CD4-positive, alpha-beta T cell (primary cell): ENCODE results near the gene LTB4R. TPM values are rescaled to one million over a fixed set of nuclear protein-coding genes. Genes with fewer than 3 reads are reported as not detected.
A peak's percentile ranks its signal among the peaks of the same experiment; 100 is the strongest.

Experiments used
- ATAC-seq: fragments of 200-7000 bp; cut with Tn5 transposase; one replicate; pipeline ENCODE4 v1.10.0; 2022; ENCODE audit warnings: mild to moderate bottlenecking; ENCODE audit not compliant: poor library complexity
- CTCF ChIA-PET: fragments of 350-600 bp; sonication (Branson Sonifier 250); formaldehyde crosslinking; loops from one replicate; lab custom pipeline; 2021; ENCODE audit warnings: antibody characterized with exemption, inconsistent platforms; lab: Charles Lee
- POLR2A ChIA-PET: fragments of 350-600 bp; sonication (Branson Sonifier 250); formaldehyde crosslinking; loops from one replicate; lab custom pipeline; 2021; ENCODE audit warnings: antibody characterized with exemption, inconsistent platforms; lab: Charles Lee
- DNase-seq, 14 experiments: peaks; one replicate each; pipeline ENCODE4 v3.0.0-alpha.2; 2013 to 2020; ENCODE audit warnings: mixed read lengths in 2 of 14
- H3K27ac ChIP-seq, 2 donors: one replicate each; pipeline versions ENCODE4 v1.5.1 to v1.7.0; 2013; ENCODE audit warnings: low read length in 2 of 2, low read depth in 1 of 2, mild to moderate bottlenecking in 1 of 2
- H3K27me3 ChIP-seq, 2 experiments: 1 replicate in 1 of 2; 2 replicates in 1 of 2; pipeline versions ENCODE4 v1.6.1 to v1.7.0; 2013; ENCODE audit warnings: low read length in 2 of 2, control low read depth in 1 of 2, mild to moderate bottlenecking in 1 of 2, moderate library complexity in 1 of 2; ENCODE audit not compliant: insufficient read depth in 2 of 2, control insufficient read depth in 1 of 2
- H3K36me3 ChIP-seq: one replicate; pipeline ENCODE4 v1.6.1; 2013; ENCODE audit warnings: low read length, control low read depth; ENCODE audit not compliant: insufficient read depth
- H3K4me1 ChIP-seq: one replicate; pipeline ENCODE4 v1.6.1; 2013; ENCODE audit warnings: low read length, control low read depth; ENCODE audit not compliant: insufficient read depth
- H3K4me3 ChIP-seq: one replicate; pipeline ENCODE4 v1.5.1; 2013; ENCODE audit warnings: mild to moderate bottlenecking, low read length, moderate library complexity
- H3K9me3 ChIP-seq, 2 experiments: 1 replicate in 1 of 2; 2 replicates in 1 of 2; pipeline versions ENCODE4 v1.6.1 to v1.7.0; 2013; ENCODE audit warnings: low read length in 2 of 2, mild to moderate bottlenecking in 2 of 2, control low read depth in 1 of 2, moderate library complexity in 1 of 2; ENCODE audit not compliant: control insufficient read depth in 1 of 2, insufficient read depth in 1 of 2
- H3K27ac Mint-ChIP-seq: one replicate; pipeline ENCODE4 v1.8.0; 2020; ENCODE audit warnings: mixed read lengths
- H3K27me3 Mint-ChIP-seq: one replicate; pipeline ENCODE4 v1.8.0; 2021; ENCODE audit warnings: mixed read lengths
- H3K36me3 Mint-ChIP-seq: one replicate; pipeline ENCODE4 v1.8.0; 2021; ENCODE audit warnings: low read depth, mixed read lengths
- H3K4me1 Mint-ChIP-seq: one replicate; pipeline ENCODE4 v1.8.0; 2021; ENCODE audit warnings: low read depth, mixed read lengths
- H3K4me3 Mint-ChIP-seq: one replicate; pipeline ENCODE4 v1.8.0; 2020; ENCODE audit warnings: mild to moderate bottlenecking, mixed read lengths
- H3K9me3 Mint-ChIP-seq: one replicate; pipeline ENCODE4 v1.8.0; 2020; ENCODE audit warnings: mixed read lengths
- CTCF ChIP-seq: fragments of 200-600 bp; IDR thresholded peaks from one replicate; pipeline ENCODE4 v1.8.0; 2022; ENCODE audit warnings: antibody characterized with exemption, mild to moderate bottlenecking
- intact Hi-C, 2 experiments: fragments of 100-400 bp; cut with DNase I in 1 of 2; cut with micrococcal nuclease in 1 of 2; formaldehyde crosslinking; loops; one replicate each; pipeline versions ENCODE4 v1.15.1 to v1.9.0; 2023 to 2025; cut with DNase I, micrococcal nuclease
- total RNA-seq, 174 experiments: library from RNA in 2 of 174; stranded (reverse) in 2 of 174; gene quantifications; one replicate each; pipeline ENCODE4 v1.2.3 and lab custom pipeline; 2021 to 2026

The LTB4R gene
- total RNA-seq, 2 experiments from 2014 or later, result 15.6 to 18.3 TPM

DNA sequence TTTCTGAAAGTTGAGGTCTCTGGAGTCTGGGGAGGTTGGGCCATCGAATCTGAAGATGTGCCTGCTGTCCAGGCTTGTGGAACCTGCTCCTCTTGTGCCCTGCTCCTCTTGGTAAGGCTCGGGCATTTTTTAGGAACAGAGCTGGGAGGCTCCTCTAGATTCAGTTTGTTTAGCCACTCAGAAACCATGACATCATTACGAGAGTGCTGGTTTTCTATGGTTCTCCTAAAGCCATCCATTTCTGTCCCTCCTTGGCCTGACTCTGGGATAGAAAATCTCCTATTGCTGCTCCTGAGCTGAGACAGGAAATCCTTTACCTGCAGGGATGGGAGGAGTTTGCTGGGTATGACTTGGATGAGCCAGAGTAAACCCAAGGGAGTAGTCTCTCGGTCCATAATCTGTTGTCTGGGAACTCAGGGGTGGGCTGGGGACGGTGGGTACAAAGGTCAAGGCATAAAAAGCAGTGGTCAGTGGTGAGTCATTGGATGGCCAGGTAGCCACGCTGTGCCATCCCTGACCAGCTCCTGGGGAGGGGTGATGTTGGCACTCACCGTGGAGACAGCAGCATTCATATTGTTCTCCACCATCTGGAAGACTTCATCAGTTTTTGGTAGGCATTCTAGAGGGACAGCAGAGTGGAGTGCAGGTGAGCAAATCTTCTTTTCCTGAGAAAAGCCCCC is 26.0 kb downstream of the LTB4R start:
- peaks cover 13% of the 10 kb centered on the region for H3K36me3 ChIP-seq
- peaks cover 32% of the 10 kb centered on the region for H3K27me3 Mint-ChIP-seq
- H3K4me3 ChIP-seq, result no peak overlapping the region
- ChIA-PET CTCF (interaction anchor here (1.1 to 1.2 kb wide), 2 partner anchors 94 to 99 kb away, joined by 3 read pairs; no protein-coding TSS in a partner anchor), POLR2A (interaction anchor here (11.3 kb wide), 1 partner anchor 95 kb away, joined by 270 read pairs; the partner anchor contains the start of genes CBLN3 and KHNYN)
- peak overlapping the region; percentile 94 for H3K4me3 Mint-ChIP-seq
- H3K27me3 ChIP-seq, result peaks cover 26 to 27% of the 10 kb centered on the region in 2 experiments
- H3K9me3 ChIP-seq, result no peaks in the 10 kb centered on the region
- peaks cover 68% of the 10 kb centered on the region for H3K4me1 ChIP-seq
- ATAC-seq, result no peak
- no peak overlapping the region for H3K27ac Mint-ChIP-seq
- no peak for DNase-seq
- peaks cover 49% of the 10 kb centered on the region for H3K4me1 Mint-ChIP-seq
- no peak for TF ChIP-seq CTCF
- intact Hi-C loops, result loop anchor here in 1 of 2 experiments (10.0 kb wide), 1 partner anchor 338 kb away; no protein-coding TSS in a partner anchor
- peaks cover 45% of the 10 kb centered on the region for H3K36me3 Mint-ChIP-seq
- no peaks in the 10 kb centered on the region for H3K9me3 Mint-ChIP-seq
- H3K27ac ChIP-seq, result no peak overlapping the region

DNA sequence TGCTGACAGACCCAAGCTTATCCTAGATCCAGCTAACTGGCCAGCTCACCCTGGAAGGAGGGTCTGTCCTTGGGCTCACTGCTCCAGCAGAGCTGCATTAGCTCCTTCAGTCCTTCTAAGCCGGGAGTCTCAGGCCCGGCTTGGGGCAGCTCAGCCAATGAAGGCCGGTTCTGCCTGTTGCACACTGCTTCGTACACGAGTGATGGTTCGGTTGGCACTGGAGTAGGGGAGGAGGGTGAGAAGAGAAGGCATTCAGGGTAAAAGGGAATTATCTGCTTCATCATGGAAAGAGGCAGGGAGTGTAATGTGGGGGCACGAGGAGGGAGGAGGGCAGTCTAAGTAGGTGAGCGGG is 26.5 kb downstream of the LTB4R start:
- Histone ChIP-seq H3K4me1 (peaks cover 63% of the 10 kb centered on the region), H3K27me3 (peaks cover 20 to 25% of the 10 kb centered on the region in 2 experiments), H3K9me3 (no peaks in the 10 kb centered on the region), H3K27ac (no peak overlapping the region), H3K36me3 (peaks cover 13% of the 10 kb centered on the region), H3K4me3 (no peak overlapping the region)
- Mint-ChIP-seq H3K4me3 (peak overlapping the region; percentile 94), H3K9me3 (no peaks in the 10 kb centered on the region), H3K36me3 (peaks cover 45% of the 10 kb centered on the region), H3K27ac (peak overlapping the region; percentile 27), H3K4me1 (peaks cover 46% of the 10 kb centered on the region), H3K27me3 (peaks cover 33% of the 10 kb centered on the region)
- CTCF ChIA-PET, result interaction anchor here (1.1 kb wide), 1 partner anchor 94 kb away, joined by 3 read pairs; no protein-coding TSS in a partner anchor
- intact Hi-C loops, result loop anchor here in 1 of 2 experiments (10.0 kb wide), 1 partner anchor 337 kb away; no protein-coding TSS in a partner anchor
- no peak for TF ChIP-seq CTCF
- POLR2A ChIA-PET, result interaction anchor here (11.3 kb wide), 1 partner anchor 95 kb away, joined by 270 read pairs; the partner anchor contains the start of genes CBLN3 and KHNYN
- ATAC-seq (no peak), DNase-seq (no peak)

- H3K9me3 ChIP-seq, result no peaks in the 10 kb centered on the region
- CTCF ChIA-PET, result interaction anchor here (2.2 kb wide), 1 partner anchor 31 kb away, joined by 6 read pairs; the partner anchor contains the start of gene CIDEB
- H3K4me1 ChIP-seq, result peaks cover 52% of the 10 kb centered on the region
- Mint-ChIP-seq H3K27ac (no peak overlapping the region), H3K4me1 (peaks cover 37% of the 10 kb centered on the region), H3K4me3 (peak overlapping the region; percentile 94), H3K27me3 (peaks cover 33% of the 10 kb centered on the region), H3K9me3 (no peaks in the 10 kb centered on the region), H3K36me3 (peaks cover 45% of the 10 kb centered on the region)
- H3K27ac ChIP-seq, result no peak overlapping the region
- DNase-seq, result no peak
- peaks cover 17 to 18% of the 10 kb centered on the region in 2 experiments for H3K27me3 ChIP-seq
- peaks cover 13% of the 10 kb centered on the region for H3K36me3 ChIP-seq
- intact Hi-C loops, result loop anchor here in 1 of 2 experiments (10.0 kb wide), 1 partner anchor 336 kb away; no protein-coding TSS in a partner anchor
- ATAC-seq, result no peak
- TF ChIP-seq CTCF, result no peak
- POLR2A ChIA-PET, result interaction anchor here (1.4 to 11.3 kb wide), 2 partner anchors 94 to 97 kb away, joined by 5 to 270 read pairs; partner anchors contain the start of genes CBLN3, KHNYN and TINF2
- peak overlapping the region; percentile 94 for H3K4me3 ChIP-seq
Observed at GRCh38 chr14:24338843-24339242, 27.5 kb downstream of the LTB4R start.
